SK-N-SH (cell line): ENCODE data around the gene GPR157. TPM values are rescaled to one million over a fixed set of nuclear protein-coding genes. Genes with fewer than 3 reads are reported as not detected.

Experiments
- CTCF ChIA-PET: fragments of 300-600, 350-600 bp; formaldehyde crosslinking; extraction: SDS; loops from one replicate; lab custom pipeline; 2021; lab: Yijun Ruan, JAX
- POLR2A ChIA-PET: fragments of 350-600 bp; sonication (Branson Sonifier 250); formaldehyde crosslinking; extraction: SDS; loops from one replicate; lab custom pipeline; 2020; ENCODE audit warnings: antibody characterized with exemption, inconsistent platforms; lab: Yijun Ruan, JAX
- DNase-seq: peaks from one replicate; pipeline ENCODE4 v3.0.0; 2012
- H2AFZ ChIP-seq: fragments of 200-600 bp; sonication (generic); 2 replicates; pipeline ENCODE4 v1.8.1; 2016; ENCODE audit warnings: antibody characterized with exemption, mild to moderate bottlenecking, low read depth
- H3F3A ChIP-seq: fragments of 200-600 bp; sonication (generic); replicated peaks from 2 replicates; pipeline ENCODE3; 2016; ENCODE audit warnings: antibody characterized with exemption, mild to moderate bottlenecking; ENCODE audit not compliant: insufficient read depth
- H3K27ac ChIP-seq, 2 experiments: fragments of 200-500 bp in 1 of 2; fragments of 200-600 bp in 1 of 2; sonication (Bioruptor generic) in 1 of 2; sonication (generic), shearing (Covaris generic) in 1 of 2; 2 replicates each; pipeline versions ENCODE4 v1.5.1 to v1.6.1; 2014 to 2016; ENCODE audit warnings: low read depth in 2 of 2, inconsistent platforms in 1 of 2, low read length in 1 of 2, mild to moderate bottlenecking in 1 of 2, mixed read lengths in 1 of 2
- H3K27me3 ChIP-seq: fragments of 200-600 bp; sonication (generic), shearing (Covaris generic); 2 replicates; pipeline ENCODE4 v1.6.1; 2016; ENCODE audit warnings: mixed run types; ENCODE audit not compliant: insufficient read depth
- H3K36me3 ChIP-seq, 2 experiments: fragments of 200-500 bp in 1 of 2; fragments of 200-600 bp in 1 of 2; sonication (Bioruptor generic) in 1 of 2; sonication (generic) in 1 of 2; replicated peaks in 1 of 2; 2 replicates each; pipeline versions ENCODE3 to v1.5.1; 2014 to 2016; ENCODE audit warnings: low read length in 1 of 2, mild to moderate bottlenecking in 1 of 2; ENCODE audit not compliant: insufficient read depth in 2 of 2, control insufficient read depth in 1 of 2
- H3K4me1 ChIP-seq, 2 experiments: fragments of 200-500 bp in 1 of 2; fragments of 200-600 bp in 1 of 2; sonication (Bioruptor generic) in 1 of 2; sonication (generic), shearing (Covaris generic) in 1 of 2; 2 replicates each; pipeline versions ENCODE4 v1.5.1 to v1.6.1; 2014 to 2016; ENCODE audit warnings: low read depth in 1 of 2, low read length in 1 of 2, mixed run types in 1 of 2; ENCODE audit not compliant: insufficient read depth in 2 of 2, control insufficient read depth in 1 of 2
- H3K4me2 ChIP-seq: fragments of 200-600 bp; sonication (generic), shearing (Covaris generic); 2 replicates; pipeline ENCODE4 v1.6.1; 2017; ENCODE audit warnings: mixed run types
- H3K4me3 ChIP-seq, 2 experiments: fragments of 200-500 bp in 1 of 2; fragments of 200-600 bp in 1 of 2; sonication (Bioruptor generic) in 1 of 2; sonication (generic), shearing (Covaris generic) in 1 of 2; 2 replicates each; pipeline versions ENCODE4 v1.5.1 to v1.8.1; 2014 to 2016; ENCODE audit warnings: low read depth in 2 of 2, inconsistent platforms in 1 of 2, low read length in 1 of 2, mild to moderate bottlenecking in 1 of 2, mixed read lengths in 1 of 2, moderate library complexity in 1 of 2
- H3K79me2 ChIP-seq: fragments of 200-600 bp; sonication (generic); 2 replicates; pipeline ENCODE4 v1.8.1; 2017; ENCODE audit warnings: mild to moderate bottlenecking; ENCODE audit not compliant: insufficient read depth
- H3K9ac ChIP-seq: fragments of 200-600 bp; sonication (generic); 2 replicates; pipeline ENCODE4 v1.6.1; 2017; ENCODE audit warnings: mixed run types
- H3K9me2 ChIP-seq: fragments of 200-600 bp; sonication (generic); 2 replicates; pipeline ENCODE4 v1.6.1; 2017; ENCODE audit warnings: mixed run types
- H3K9me3 ChIP-seq: fragments of 200-600 bp; sonication (generic); 2 replicates; pipeline ENCODE4 v1.6.1; 2017; ENCODE audit warnings: mixed run types, mild to moderate bottlenecking, moderate library complexity
- H4K20me1 ChIP-seq: fragments of 200-600 bp; sonication (generic); 2 replicates; pipeline ENCODE4 v1.6.1; 2017; ENCODE audit warnings: mild to moderate bottlenecking, mixed run types; ENCODE audit not compliant: insufficient read depth
- CHD2 ChIP-seq: fragments of 150-350 bp; IDR thresholded peaks from 2 replicates; pipeline ENCODE4 v1.6.1; 2018; ENCODE audit warnings: low read length; ENCODE audit not compliant: partially characterized antibody
- ELF1 ChIP-seq: IDR thresholded peaks from 2 replicates; pipeline ENCODE4 v1.4.0; 2012
- EZH2phosphoT487 ChIP-seq: fragments of 200-600 bp; sonication (generic); IDR thresholded peaks from 2 replicates; pipeline ENCODE4 v1.6.1; 2017; ENCODE audit warnings: low read depth, mixed run types, mild to moderate bottlenecking, antibody characterized with exemption, moderate library complexity, borderline replicate concordance
- FOSL2 ChIP-seq: IDR thresholded peaks from 2 replicates; pipeline ENCODE4 v1.4.0; 2012; ENCODE audit warnings: low read depth, mild to moderate bottlenecking, moderate library complexity, borderline replicate concordance
- FOXJ3 ChIP-seq: sonication (generic); formaldehyde crosslinking; IDR thresholded peaks from 2 replicates; pipeline ENCODE4 v1.5.1; 2020; ENCODE audit warnings: mild to moderate bottlenecking, missing genetic modification reagents
- FOXM1 ChIP-seq: IDR thresholded peaks from 2 replicates; pipeline ENCODE4 v1.4.0; 2012; ENCODE audit warnings: low read depth, mild to moderate bottlenecking
- GABPA ChIP-seq: IDR thresholded peaks from 2 replicates; pipeline ENCODE4 v1.4.0; 2012; ENCODE audit warnings: low read depth, mild to moderate bottlenecking
- GATA2 ChIP-seq: sonication (generic); formaldehyde crosslinking; IDR thresholded peaks from 2 replicates; pipeline ENCODE4 v1.5.0; 2020; ENCODE audit warnings: mild to moderate bottlenecking, missing genetic modification reagents
- MEF2A ChIP-seq: IDR thresholded peaks from 2 replicates; pipeline ENCODE4 v1.4.0; 2012; ENCODE audit warnings: low read depth, borderline replicate concordance
- NFIC ChIP-seq: IDR thresholded peaks from 2 replicates; pipeline ENCODE4 v1.4.0; 2012; ENCODE audit warnings: borderline replicate concordance
- RAD21 ChIP-seq: IDR thresholded peaks from 2 replicates; pipeline ENCODE4 v1.6.1; 2012; ENCODE audit warnings: mild to moderate bottlenecking, low read length
- RCOR1 ChIP-seq: fragments of 150-350 bp; IDR thresholded peaks from 2 replicates; pipeline ENCODE4 v1.6.1; 2017; ENCODE audit warnings: antibody characterized with exemption, low read length
- RFX5 ChIP-seq: IDR thresholded peaks from 2 replicates; pipeline ENCODE4 v1.6.1; 2012; ENCODE audit warnings: mild to moderate bottlenecking, improper control_type of control experiment, low read length
- SMC3 ChIP-seq: IDR thresholded peaks from 2 replicates; pipeline ENCODE4 v1.6.1; 2012; ENCODE audit warnings: low read depth, low read length, improper control_type of control experiment
- TCF12 ChIP-seq: IDR thresholded peaks from 2 replicates; pipeline ENCODE4 v1.4.0; 2012
- TEAD4 ChIP-seq: IDR thresholded peaks from 2 replicates; pipeline ENCODE4 v1.4.0; 2012; ENCODE audit warnings: mild to moderate bottlenecking, borderline replicate concordance; ENCODE audit not compliant: insufficient read depth
- YY1 ChIP-seq: IDR thresholded peaks from 2 replicates; pipeline ENCODE4 v1.4.0; 2012; ENCODE audit warnings: low read depth, mild to moderate bottlenecking
- WGBS: methylation state at CpG from one replicate; pipeline ENCODE4 v1.1.6; 2017; ENCODE audit warnings: low lambda C conversion rate; 5-methylcytosine and 5-hydroxymethylcytosine counted together
- polyA plus RNA-seq, 3 experiments: library from polyadenylated mRNA; depleted of rRNA; stranded (reverse); fragments of >200 nt; gene quantifications; 2 replicates each; pipeline ENCODE4 v1.2.3, GENCODE V29; 2012
- TF ChIP-seq, protein P1 (sequence below): fragments of 200-600 bp; sonication (generic); IDR thresholded peaks from 2 replicates; pipeline ENCODE4 v1.6.1; 2017; ENCODE audit warnings: antibody characterized with exemption, mild to moderate bottlenecking, moderate library complexity

GPR157 gene
- polyA plus RNA-seq, 1 of the 3 experiments (the other 2 are of a cell fraction), result 1.8 TPM

DNA sequence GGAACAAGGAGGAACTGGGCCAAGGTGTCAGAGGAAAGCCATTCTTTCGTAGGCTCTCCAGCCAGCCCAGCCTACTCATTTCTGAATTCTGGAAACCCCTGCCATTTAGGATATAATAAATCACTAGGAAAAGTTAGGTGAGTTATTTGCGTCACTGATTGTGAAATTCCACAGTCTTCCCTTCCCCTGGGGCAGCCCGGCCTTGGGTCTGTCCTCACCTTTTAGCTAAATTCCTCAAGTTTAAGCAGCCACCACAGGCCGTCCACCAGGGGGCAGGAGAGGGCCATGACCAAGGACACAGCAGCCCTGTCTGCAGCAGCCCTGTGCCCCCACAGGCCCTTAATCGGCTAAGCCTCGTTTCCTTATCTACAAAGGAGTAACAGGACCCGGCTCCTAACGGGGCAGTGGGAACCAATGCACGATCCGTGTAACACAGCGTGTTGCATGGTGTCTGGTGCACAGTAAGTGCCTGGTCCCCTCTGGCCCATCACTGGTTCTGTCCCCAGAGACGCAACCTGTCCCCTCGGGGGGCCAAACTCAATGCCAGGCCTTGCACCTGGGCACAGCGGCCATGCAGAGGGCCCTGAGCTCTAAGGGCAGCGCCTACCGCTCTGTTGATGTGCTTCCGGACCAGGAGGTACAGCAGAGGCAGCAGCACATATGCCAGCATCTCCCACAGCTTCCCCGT is 18.1 kb downstream of the GPR157 start:
- ChIA-PET POLR2A (no interaction called here), CTCF (interaction anchor here (0.5 to 6.7 kb wide), 58 partner anchors 11 to 380 kb away, joined by 3 to 138 read pairs (median 4); partner anchors contain the start of gene GPR157)
- no peak overlapping the region for H3K27ac ChIP-seq
- H3K9me2 ChIP-seq, result no peaks in the 10 kb centered on the region
- H3K4me2 ChIP-seq, result no peak overlapping the region
- no peak overlapping the region for H2AFZ ChIP-seq
- no peaks in the 10 kb centered on the region for H3K79me2 ChIP-seq
- peak overlapping the region in 1 of 2 experiments; percentile 24; a peak in 1 of 4 replicates for H3K4me3 ChIP-seq
- DNase-seq, result peak; percentile 87
- H3F3A ChIP-seq, result no peaks in the 10 kb centered on the region
- H3K4me1 ChIP-seq, result peaks cover 0 to 2% of the 10 kb centered on the region in 2 experiments; a peak in 1 of 4 replicates
- no peak overlapping the region for H3K9ac ChIP-seq
- peaks cover 0 to 3% of the 10 kb centered on the region in 2 experiments for H3K36me3 ChIP-seq
- TF ChIP-seq GATA2 (CRISPR knock-in tag) (peak; percentile 34; the same call in 1 of the 2 replicates), EZH2phosphoT487 (no peak), SMC3 (peak; percentile 87), MEF2A (no peak), RAD21 (peak; percentile 85)
- TF ChIP-seq, protein P1, sequence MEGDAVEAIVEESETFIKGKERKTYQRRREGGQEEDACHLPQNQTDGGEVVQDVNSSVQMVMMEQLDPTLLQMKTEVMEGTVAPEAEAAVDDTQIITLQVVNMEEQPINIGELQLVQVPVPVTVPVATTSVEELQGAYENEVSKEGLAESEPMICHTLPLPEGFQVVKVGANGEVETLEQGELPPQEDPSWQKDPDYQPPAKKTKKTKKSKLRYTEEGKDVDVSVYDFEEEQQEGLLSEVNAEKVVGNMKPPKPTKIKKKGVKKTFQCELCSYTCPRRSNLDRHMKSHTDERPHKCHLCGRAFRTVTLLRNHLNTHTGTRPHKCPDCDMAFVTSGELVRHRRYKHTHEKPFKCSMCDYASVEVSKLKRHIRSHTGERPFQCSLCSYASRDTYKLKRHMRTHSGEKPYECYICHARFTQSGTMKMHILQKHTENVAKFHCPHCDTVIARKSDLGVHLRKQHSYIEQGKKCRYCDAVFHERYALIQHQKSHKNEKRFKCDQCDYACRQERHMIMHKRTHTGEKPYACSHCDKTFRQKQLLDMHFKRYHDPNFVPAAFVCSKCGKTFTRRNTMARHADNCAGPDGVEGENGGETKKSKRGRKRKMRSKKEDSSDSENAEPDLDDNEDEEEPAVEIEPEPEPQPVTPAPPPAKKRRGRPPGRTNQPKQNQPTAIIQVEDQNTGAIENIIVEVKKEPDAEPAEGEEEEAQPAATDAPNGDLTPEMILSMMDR, result peak; percentile 90
- no peaks in the 10 kb centered on the region for H3K27me3 ChIP-seq
- no peaks in the 10 kb centered on the region for H4K20me1 ChIP-seq
- H3K9me3 ChIP-seq, result no peaks in the 10 kb centered on the region
- 39% methylated on average over 11 of the region's 18 CpGs for WGBS

DNA sequence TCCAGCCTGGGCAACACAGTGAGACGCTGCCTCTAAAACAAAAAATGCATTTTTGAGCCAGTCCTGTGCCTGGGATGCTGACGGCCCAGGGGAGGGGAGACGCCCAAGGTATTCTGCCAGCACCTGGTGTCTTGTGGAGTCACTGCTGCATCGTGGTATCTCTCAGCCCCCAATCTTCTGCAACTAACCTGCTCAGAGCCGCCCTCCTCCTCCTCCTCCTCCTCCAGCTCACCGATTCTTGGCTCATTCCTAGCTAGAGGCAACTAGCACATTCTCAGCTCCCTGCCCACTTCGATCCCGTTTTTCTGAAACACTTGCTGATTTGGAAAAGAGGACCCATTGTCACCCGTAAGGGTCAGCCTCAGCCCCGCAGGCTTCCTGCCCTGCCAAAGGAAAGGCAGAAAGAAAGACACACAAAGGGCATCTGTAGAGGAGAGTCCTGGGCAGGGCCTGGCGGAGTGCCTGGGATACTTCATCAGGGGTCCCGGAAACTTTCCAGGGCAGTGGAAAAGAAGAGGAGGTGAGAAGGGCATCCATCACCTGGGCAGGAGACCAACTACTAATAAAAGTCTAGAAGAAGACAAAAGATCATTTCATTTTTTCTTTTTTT is 20.7 kb downstream of the GPR157 start:
- 96% methylated on average over 12 of the region's 12 CpGs for WGBS
- POLR2A ChIA-PET, result no interaction called here

More for the DNA sequence above, 20.7 kb downstream of the GPR157 start:
- Histone ChIP-seq H3K4me2 (no peak overlapping the region), H3K36me3 (peaks cover 0 to 3% of the 10 kb centered on the region in 2 experiments), H3K4me3 (no peak overlapping the region), H3K9me2 (no peaks in the 10 kb centered on the region), H3F3A (no peaks in the 10 kb centered on the region), H3K9me3 (no peaks in the 10 kb centered on the region), H3K9ac (no peak overlapping the region), H3K27me3 (no peaks in the 10 kb centered on the region), H2AFZ (no peak overlapping the region), H3K79me2 (no peaks in the 10 kb centered on the region), H4K20me1 (no peaks in the 10 kb centered on the region), H3K4me1 (peaks cover 0 to 2% of the 10 kb centered on the region in 2 experiments; a peak in 1 of 4 replicates), H3K27ac (no peak overlapping the region)
- no peak for TF ChIP-seq ELF1
- no peak for TF ChIP-seq RFX5
- no peak for TF ChIP-seq RCOR1
- TF ChIP-seq NFIC, result no peak
- TF ChIP-seq GABPA, result no peak
- TF ChIP-seq TCF12, result no peak
- TF ChIP-seq EZH2phosphoT487, result no peak
- TF ChIP-seq YY1, result no peak
- TF ChIP-seq FOSL2, result no peak
- no peak for TF ChIP-seq CHD2
- no peak for TF ChIP-seq FOXJ3 (CRISPR knock-in tag)
- no peak for TF ChIP-seq FOXM1
- TF ChIP-seq MEF2A, result no peak
- TF ChIP-seq TEAD4, result no peak
- no peak for DNase-seq
- CTCF ChIA-PET, result interaction anchor here (1.5 to 6.7 kb wide), 3 partner anchors 9 to 190 kb away, joined by 4 to 138 read pairs (median 79); no protein-coding TSS in a partner anchor
